Panc1 (cell line): ENCODE results near the gene CEP83. TPM values are rescaled to one million over a fixed set of nuclear protein-coding genes. Genes with fewer than 3 reads are reported as not detected.

Experiments used
- ATAC-seq: fragments of 200-7000 bp; cut with Tn5 transposase; 2 replicates; pipeline ENCODE4 v1.9.1; 2020; ENCODE audit warnings: mild to moderate bottlenecking, moderate library complexity
- BruUV-seq: library from RNA; stranded (reverse); fragments of 400-500 nt; replicated peaks from 2 replicates; lab custom pipeline; 2021; lab: Mats Ljungman, UMichigan
- CTCF ChIA-PET: fragments of 300-600 bp; sonication (Branson Sonifier 250); formaldehyde crosslinking; loops from one replicate; lab custom pipeline; 2022; ENCODE audit warnings: antibody characterized with exemption; lab: Charles Lee
- POLR2A ChIA-PET: fragments of 300-600 bp; sonication (Branson Sonifier 250); formaldehyde crosslinking; loops from one replicate; lab custom pipeline; 2022; ENCODE audit warnings: antibody characterized with exemption; lab: Charles Lee
- DNase-seq: peaks from one replicate; pipeline ENCODE4 v3.0.0-alpha.2; 2010; ENCODE audit warnings: low read depth, low spot score
- H3K27ac ChIP-seq: 2 replicates; pipeline ENCODE4 v1.5.1; 2011; ENCODE audit warnings: mild to moderate bottlenecking, low read length, inconsistent platforms
- H3K27me3 ChIP-seq: fragments of 200-500 bp; sonication (Bioruptor generic); 2 replicates; pipeline ENCODE4 v1.6.0; 2014; ENCODE audit warnings: low read length, inconsistent platforms; ENCODE audit not compliant: control insufficient read depth, insufficient read depth
- H3K36me3 ChIP-seq: fragments of 200-500 bp; sonication (Bioruptor generic); 2 replicates; pipeline ENCODE4 v1.5.1; 2014; ENCODE audit warnings: inconsistent platforms, mild to moderate bottlenecking, low read length, moderate library complexity; ENCODE audit not compliant: control insufficient read depth, insufficient read depth
- H3K4me1 ChIP-seq: 2 replicates; pipeline ENCODE4 v1.5.1; 2011; ENCODE audit warnings: inconsistent platforms, mild to moderate bottlenecking, low read length, moderate library complexity; ENCODE audit not compliant: control insufficient read depth, insufficient read depth
- H3K4me3 ChIP-seq, 2 experiments: 2 replicates each; pipeline ENCODE4 v1.5.1; 2011 to 2012; ENCODE audit warnings: low read depth in 2 of 2, low read length in 2 of 2, mild to moderate bottlenecking in 2 of 2, inconsistent platforms in 1 of 2, moderate library complexity in 1 of 2
- H3K9me3 ChIP-seq: fragments of 200-500 bp; sonication (Bioruptor generic); 2 replicates; pipeline ENCODE4 v1.5.1; 2014; ENCODE audit warnings: low read depth, mild to moderate bottlenecking, inconsistent platforms, low read length, moderate library complexity; ENCODE audit not compliant: control insufficient read depth, insufficient read depth
- CTCF ChIP-seq: fragments of 450-650 bp; IDR thresholded peaks from 2 replicates; pipeline ENCODE4 v1.5.1; 2017; ENCODE audit warnings: mild to moderate bottlenecking
- POLR2AphosphoS5 ChIP-seq: IDR thresholded peaks from 2 replicates; pipeline ENCODE4 v1.6.1; 2012; ENCODE audit warnings: mild to moderate bottlenecking, low read depth, low read length, moderate library complexity
- SIN3A ChIP-seq: IDR thresholded peaks from 2 replicates; pipeline ENCODE4 v1.6.1; 2012; ENCODE audit warnings: low read depth, mild to moderate bottlenecking, low read length, moderate library complexity, borderline replicate concordance; ENCODE audit not compliant: insufficient read depth
- TCF7L2 ChIP-seq: IDR thresholded peaks from 2 replicates; pipeline ENCODE4 v1.6.1; 2011; ENCODE audit warnings: mild to moderate bottlenecking, low read depth, low read length, inconsistent platforms
- in situ Hi-C: cut with HindIII; loops from 2 replicates; pipeline ENCODE4 v1.10.0; 2016; ENCODE audit warnings: low sequenced_read_pairs, low pct_unique_long_range_greater_than_20kb
- intact Hi-C: fragments of 100-400 bp; cut with micrococcal nuclease; formaldehyde crosslinking; loops from one replicate; pipeline ENCODE4 v1.10.0; 2022; ENCODE audit not compliant: unreplicated experiment
- total RNA-seq: library from RNA; stranded (reverse); gene quantifications from one replicate; pipeline ENCODE4 v1.2.1, GENCODE V29; 2021; ENCODE audit not compliant: unreplicated experiment
- TF ChIP-seq, protein P1 (sequence below), 2 experiments: IDR thresholded peaks; 2 replicates each; pipeline ENCODE4 v1.6.1; 2011 to 2012; ENCODE audit warnings: low read depth in 2 of 2, control low read depth in 1 of 2, low read length in 1 of 2, mild to moderate bottlenecking in 1 of 2, moderate library complexity in 1 of 2; ENCODE audit not compliant: insufficient read depth in 1 of 2

The CEP83 gene
- total RNA-seq, 1 experiment from 2014 or later = 28.0 TPM

DNA sequence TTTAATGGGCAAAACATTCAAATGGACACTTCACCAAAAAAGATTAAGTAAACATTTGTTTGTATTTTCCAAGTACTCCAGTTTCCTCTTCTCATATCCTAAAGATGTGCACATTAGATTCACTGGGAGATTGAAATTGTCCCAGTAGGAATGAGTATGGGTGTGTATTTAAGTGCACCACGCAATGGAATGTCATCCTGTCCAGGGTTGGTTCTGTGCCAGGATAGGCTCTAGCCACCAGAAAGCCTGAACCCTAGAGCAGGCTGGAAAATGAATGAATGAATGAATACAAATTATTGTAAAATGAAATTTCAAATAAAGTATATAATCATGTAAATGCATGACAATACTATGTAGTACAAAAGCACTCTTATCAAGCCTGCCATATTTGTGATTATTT is 14.0 kb downstream of the CEP83 start:
- no peak overlapping the region for H3K27ac ChIP-seq
- ATAC-seq (no peak), DNase-seq (no peak)
- H3K4me1 ChIP-seq = no peaks in the 10 kb centered on the region
- BruUV-seq = no TSS peak
- no peak overlapping the region for H3K4me3 ChIP-seq
- no peaks in the 10 kb centered on the region for H3K36me3 ChIP-seq
- ChIA-PET POLR2A (no interaction called here), CTCF (no interaction called here)
- in situ Hi-C loops (no loop called here), intact Hi-C loops (no loop called here)
- no peaks in the 10 kb centered on the region for H3K27me3 ChIP-seq
- no peaks in the 10 kb centered on the region; the same call in 1 of the 2 replicates for H3K9me3 ChIP-seq
- TF ChIP-seq SIN3A (no peak), CTCF (no peak), POLR2AphosphoS5 (no peak)
- TF ChIP-seq, protein P1, sequence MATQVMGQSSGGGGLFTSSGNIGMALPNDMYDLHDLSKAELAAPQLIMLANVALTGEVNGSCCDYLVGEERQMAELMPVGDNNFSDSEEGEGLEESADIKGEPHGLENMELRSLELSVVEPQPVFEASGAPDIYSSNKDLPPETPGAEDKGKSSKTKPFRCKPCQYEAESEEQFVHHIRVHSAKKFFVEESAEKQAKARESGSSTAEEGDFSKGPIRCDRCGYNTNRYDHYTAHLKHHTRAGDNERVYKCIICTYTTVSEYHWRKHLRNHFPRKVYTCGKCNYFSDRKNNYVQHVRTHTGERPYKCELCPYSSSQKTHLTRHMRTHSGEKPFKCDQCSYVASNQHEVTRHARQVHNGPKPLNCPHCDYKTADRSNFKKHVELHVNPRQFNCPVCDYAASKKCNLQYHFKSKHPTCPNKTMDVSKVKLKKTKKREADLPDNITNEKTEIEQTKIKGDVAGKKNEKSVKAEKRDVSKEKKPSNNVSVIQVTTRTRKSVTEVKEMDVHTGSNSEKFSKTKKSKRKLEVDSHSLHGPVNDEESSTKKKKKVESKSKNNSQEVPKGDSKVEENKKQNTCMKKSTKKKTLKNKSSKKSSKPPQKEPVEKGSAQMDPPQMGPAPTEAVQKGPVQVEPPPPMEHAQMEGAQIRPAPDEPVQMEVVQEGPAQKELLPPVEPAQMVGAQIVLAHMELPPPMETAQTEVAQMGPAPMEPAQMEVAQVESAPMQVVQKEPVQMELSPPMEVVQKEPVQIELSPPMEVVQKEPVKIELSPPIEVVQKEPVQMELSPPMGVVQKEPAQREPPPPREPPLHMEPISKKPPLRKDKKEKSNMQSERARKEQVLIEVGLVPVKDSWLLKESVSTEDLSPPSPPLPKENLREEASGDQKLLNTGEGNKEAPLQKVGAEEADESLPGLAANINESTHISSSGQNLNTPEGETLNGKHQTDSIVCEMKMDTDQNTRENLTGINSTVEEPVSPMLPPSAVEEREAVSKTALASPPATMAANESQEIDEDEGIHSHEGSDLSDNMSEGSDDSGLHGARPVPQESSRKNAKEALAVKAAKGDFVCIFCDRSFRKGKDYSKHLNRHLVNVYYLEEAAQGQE (IDR thresholded peaks at IDR 0.05; ENCODE audit: insufficient read depth in 1 of 2, low read depth in 2 of 2, low read length in 1 of 2) = no peak

- in situ Hi-C loops (no loop called here), intact Hi-C loops (no loop called here)
- H3K27me3 ChIP-seq = no peaks in the 10 kb centered on the region
- TF ChIP-seq TCF7L2 (no peak), POLR2AphosphoS5 (no peak)
- TF ChIP-seq, protein P1 (IDR thresholded peaks at IDR 0.05; ENCODE audit: insufficient read depth in 1 of 2, low read depth in 2 of 2, low read length in 1 of 2) = no peak
- BruUV-seq = no TSS peak
- no peaks in the 10 kb centered on the region for H3K36me3 ChIP-seq
- ATAC-seq = no peak
- DNase-seq = no peak
- CTCF ChIA-PET = interaction anchor here (0.7 kb wide), 1 partner anchor 11 kb away, joined by 3 read pairs; no protein-coding TSS in a partner anchor
- no peak overlapping the region for H3K4me3 ChIP-seq
- H3K4me1 ChIP-seq = no peaks in the 10 kb centered on the region
- H3K9me3 ChIP-seq = peaks cover 5% of the 10 kb centered on the region; the same call in 1 of the 2 replicates
- no peak overlapping the region for H3K27ac ChIP-seq
- POLR2A ChIA-PET = no interaction called here
Observed at GRCh38 chr12:94437303-94437702, 22.4 kb downstream of the CEP83 start.
